T-cell (primary cell): ENCODE results near the gene TIMM10B. TPM values are rescaled to one million over a fixed set of nuclear protein-coding genes. Genes with fewer than 3 reads are reported as not detected.
"Not testable (repeated sequence)": the region's sequence is repeated elsewhere in the genome, so short reads cannot be mapped to it uniquely, and the experiment has no call there.

ENCODE experiments used
- ATAC-seq, 4 experiments: fragments of 200-7000 bp in 3 of 4; fragments of 150-1000 bp in 1 of 4; cut with Tn5 transposase; replicated peaks in 1 of 4; 1 replicate in 3 of 4; 2 replicates in 1 of 4; pipeline ENCODE4 v1.10.0; 2021; ENCODE audit warnings: moderate library complexity in 3 of 4, mild to moderate bottlenecking in 2 of 4, moderate number of reproducible peaks in 1 of 4
- CTCF ChIA-PET, 2 donors: fragments of 300-600 bp; sonication (Branson Sonifier 250); formaldehyde crosslinking; loops; one replicate each; lab custom pipeline; 2022; ENCODE audit warnings: antibody characterized with exemption in 2 of 2; lab: Charles Lee
- POLR2A ChIA-PET, 2 donors: fragments of 300-600 bp; sonication (Branson Sonifier 250); formaldehyde crosslinking; loops; one replicate each; lab custom pipeline; 2022; ENCODE audit warnings: antibody characterized with exemption in 2 of 2; lab: Charles Lee
- DNase-seq, 35 experiments: peaks; one replicate each; pipeline versions ENCODE4 v3.0.0 to v3.0.0-alpha.2; 2013 to 2023
- H3K27ac ChIP-seq: one replicate; pipeline ENCODE4 v1.5.1; 2013; ENCODE audit warnings: low read length
- H3K27me3 ChIP-seq, 2 experiments: replicated peaks in 1 of 2; 1 replicate in 1 of 2; 2 replicates in 1 of 2; pipeline versions ENCODE4 v1.6.1 to v1.7.0; 2013; ENCODE audit warnings: low read length in 1 of 2, mixed read lengths in 1 of 2; ENCODE audit not compliant: control insufficient read depth in 2 of 2, insufficient read depth in 2 of 2; ENCODE audit errors: extremely low read depth in 1 of 2
- H3K36me3 ChIP-seq, 2 donors: 1 replicate in 1 of 2; 2 replicates in 1 of 2; pipeline versions ENCODE4 v1.6.1 to v1.7.0; 2013; ENCODE audit warnings: low read length in 1 of 2; ENCODE audit not compliant: control insufficient read depth in 2 of 2, insufficient read depth in 1 of 2; ENCODE audit errors: extremely low read depth in 1 of 2
- H3K4me1 ChIP-seq, 2 experiments: 1 replicate in 1 of 2; 2 replicates in 1 of 2; pipeline versions ENCODE4 v1.6.1 to v1.7.0; 2013; ENCODE audit warnings: low read length in 2 of 2, mixed read lengths in 1 of 2; ENCODE audit not compliant: insufficient read depth in 2 of 2, control insufficient read depth in 1 of 2; ENCODE audit errors: extremely low read depth in 1 of 2
- H3K4me3 ChIP-seq, 2 donors: 1 replicate in 1 of 2; 2 replicates in 1 of 2; pipeline versions ENCODE4 v1.5.1 to v1.7.0; 2013; ENCODE audit warnings: mild to moderate bottlenecking in 2 of 2, low read length in 1 of 2, moderate library complexity in 1 of 2; ENCODE audit not compliant: control insufficient read depth in 1 of 2; ENCODE audit errors: extremely low read depth in 1 of 2
- H3K9me3 ChIP-seq: 2 replicates; pipeline ENCODE4 v1.7.0; 2013
- H3K27ac Mint-ChIP-seq, 2 donors: one replicate each; pipeline ENCODE4 v1.8.0; 2020 to 2021; ENCODE audit warnings: mild to moderate bottlenecking in 2 of 2, mixed read lengths in 2 of 2
- H3K27me3 Mint-ChIP-seq, 2 donors: one replicate each; pipeline ENCODE4 v1.8.0; 2021 to 2022; ENCODE audit warnings: mixed read lengths in 2 of 2
- H3K36me3 Mint-ChIP-seq: one replicate; pipeline ENCODE4 v1.8.0; 2021; ENCODE audit warnings: mixed read lengths
- H3K4me1 Mint-ChIP-seq, 3 donors: one replicate each; pipeline ENCODE4 v1.8.0; 2020 to 2022; ENCODE audit warnings: mixed read lengths in 3 of 3, mild to moderate bottlenecking in 1 of 3
- H3K4me3 Mint-ChIP-seq, 3 donors: one replicate each; pipeline ENCODE4 v1.8.0; 2020 to 2022; ENCODE audit warnings: mild to moderate bottlenecking in 3 of 3, mixed read lengths in 3 of 3, moderate library complexity in 3 of 3
- H3K9me3 Mint-ChIP-seq, 3 donors: one replicate each; pipeline ENCODE4 v1.8.0; 2020 to 2022; ENCODE audit warnings: mixed read lengths in 3 of 3
- WGBS: methylation state at CpG from one replicate; pipeline ENCODE4 v1.1.5; 2013; ENCODE audit warnings: missing lambda C conversion rate; ENCODE audit not compliant: insufficient coverage; 5-methylcytosine and 5-hydroxymethylcytosine counted together
- total RNA-seq, 35 experiments: library from RNA in 6 of 35; stranded (reverse) in 6 of 35; fragments of 120-200 nt in 1 of 35; gene quantifications; one replicate each; pipeline versions ENCODE4 v1.2.1 to v1.2.4 and lab custom pipeline; 2013 to 2026

The TIMM10B gene
- total RNA-seq, 5 donors from 2014 or later (not counting 1 experiment from before 2014, with no cell fraction given): 49.3 to 64.0 (median 57.6) TPM

DNA sequence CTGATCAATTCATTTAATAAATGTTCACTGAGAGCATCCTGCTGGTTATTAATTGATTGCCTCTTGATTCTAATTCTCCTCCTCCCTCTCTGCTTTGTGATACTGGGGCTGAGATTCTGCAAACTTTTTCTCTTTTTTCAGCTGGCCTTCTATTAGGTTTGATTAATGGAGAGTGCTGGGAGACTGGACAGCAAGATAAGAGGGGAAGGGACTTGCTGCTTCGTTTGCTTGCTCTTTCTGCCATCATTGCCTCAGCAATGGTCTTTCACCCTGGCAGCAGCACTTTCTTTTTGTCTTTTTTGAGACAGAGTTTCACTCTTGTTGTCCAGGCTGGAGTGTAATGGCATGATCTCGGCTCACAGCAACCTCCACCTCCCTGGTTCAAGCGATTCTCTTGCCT is 22.9 kb downstream of the TIMM10B start:
- Mint-ChIP-seq H3K9me3 (no peaks in the 10 kb centered on the region), H3K4me3 (no peak overlapping the region), H3K27me3 (no peaks in the 10 kb centered on the region), H3K36me3 (peaks cover 39% of the 10 kb centered on the region), H3K4me1 (peaks cover 0 to 3% (median 0%) of the 10 kb centered on the region in 3 donors), H3K27ac (no peak overlapping the region)
- Histone ChIP-seq H3K4me1 (no peaks in the 10 kb centered on the region), H3K4me3 (no peak overlapping the region), H3K27ac (no peak overlapping the region), H3K27me3 (no peaks in the 10 kb centered on the region), H3K9me3 (no peaks in the 10 kb centered on the region), H3K36me3 (peaks cover 3 to 29% of the 10 kb centered on the region in 2 donors)
- DNase-seq (no peak), ATAC-seq (no peak)
- POLR2A ChIA-PET: no interaction called here
- CTCF ChIA-PET: interaction anchor here (1.4 to 6.0 kb wide), 3 partner anchors 125 to 127 kb away, joined by 4 to 95 read pairs (median 10); no protein-coding TSS in a partner anchor
- 92% methylated on average over 2 of the region's 3 CpGs for WGBS

DNA sequence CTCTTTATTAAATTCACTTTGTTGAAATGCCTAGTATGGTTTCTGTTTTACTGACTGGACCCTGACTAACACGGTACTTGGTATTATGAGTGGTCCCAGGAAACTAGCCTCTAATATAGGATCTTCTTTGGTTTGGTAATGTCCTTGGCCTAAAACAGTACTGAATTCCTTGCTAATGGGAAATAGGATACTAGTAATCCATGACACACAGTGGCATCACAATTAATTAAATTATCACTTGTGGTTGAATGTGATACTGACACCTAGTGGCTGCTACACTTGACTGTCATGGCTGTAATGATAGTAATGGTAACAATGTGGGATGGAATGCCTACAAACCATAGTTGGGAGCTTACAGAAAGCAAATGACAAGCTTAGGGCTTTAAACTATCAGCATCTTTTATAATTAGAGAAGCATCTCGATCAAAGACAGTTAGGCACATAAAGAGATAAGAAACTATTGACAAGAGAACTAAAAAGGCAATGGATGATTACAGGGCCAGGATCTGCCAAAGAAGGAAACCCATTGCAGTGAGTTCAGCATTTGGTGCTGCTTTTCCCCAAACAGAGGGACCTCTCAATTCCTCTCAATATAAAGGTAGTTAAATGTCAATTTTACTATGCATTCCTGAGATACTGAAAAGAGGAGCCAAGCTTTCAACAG is 24.4 kb downstream of the TIMM10B start:
- Histone ChIP-seq H3K9me3 (no peaks in the 10 kb centered on the region), H3K4me3 (no peak overlapping the region), H3K27me3 (no peaks in the 10 kb centered on the region), H3K27ac (no peak overlapping the region), H3K36me3 (peaks cover 3 to 35% of the 10 kb centered on the region in 2 donors), H3K4me1 (no peaks in the 10 kb centered on the region)
- CTCF ChIA-PET: interaction anchor here (0.6 to 6.0 kb wide), 10 partner anchors 20 to 144 kb away, joined by 3 to 95 read pairs (median 4); partner anchors contain the start of gene APBB1 (in 1 of the 2)
- no CpG with 5 or more reads among the region's 2 CpGs for WGBS
- peak in 5 of 35 experiments; percentile 12 to 65 (median 17) for DNase-seq
- no peaks in the 10 kb centered on the region for H3K9me3 Mint-ChIP-seq
- ATAC-seq: peak in 2 of 4 experiments; percentile 36 to 61
- no peak overlapping the region for H3K4me3 Mint-ChIP-seq
- POLR2A ChIA-PET: interaction anchor here in 1 of 2 donors (0.5 kb wide), 2 partner anchors 15 to 149 kb away, joined by 3 to 4 read pairs; no protein-coding TSS in a partner anchor
- no peak overlapping the region for H3K27ac Mint-ChIP-seq
- H3K36me3 Mint-ChIP-seq: peaks cover 42% of the 10 kb centered on the region
- H3K27me3 Mint-ChIP-seq: no peaks in the 10 kb centered on the region
- peaks cover 0 to 3% (median 0%) of the 10 kb centered on the region in 3 donors for H3K4me1 Mint-ChIP-seq

DNA sequence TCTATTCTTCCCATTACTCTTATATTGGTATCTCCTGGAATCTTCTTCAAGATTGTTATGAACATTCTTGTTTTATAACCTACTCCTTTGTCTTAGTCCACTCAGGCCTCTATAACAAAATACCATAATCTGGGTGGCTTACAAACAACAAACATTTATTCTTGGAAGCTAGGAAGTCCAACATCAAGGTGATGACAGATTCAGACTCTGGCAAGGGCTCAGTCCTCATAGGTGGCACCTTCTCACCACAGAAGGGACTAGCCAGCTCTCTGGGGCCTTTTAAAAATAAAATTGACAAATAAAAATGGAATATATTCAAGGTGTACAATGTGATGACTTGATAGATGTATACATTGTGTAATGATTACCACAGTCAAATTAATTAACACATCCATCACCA is 35.6 kb downstream of the TIMM10B start:
- DNase-seq (no peak), ATAC-seq (no peak)
- Histone ChIP-seq H3K9me3 (no peaks in the 10 kb centered on the region), H3K4me1 (no peaks in the 10 kb centered on the region), H3K36me3 (peaks cover 10 to 34% of the 10 kb centered on the region in 2 donors), H3K4me3 (no peak overlapping the region), H3K27me3 (no peaks in the 10 kb centered on the region), H3K27ac (no peak overlapping the region)
- H3K27ac Mint-ChIP-seq: no peak overlapping the region
- H3K9me3 Mint-ChIP-seq: peaks cover 0 to 4% (median 0%) of the 10 kb centered on the region in 3 donors
- no peak overlapping the region for H3K4me3 Mint-ChIP-seq
- ChIA-PET POLR2A (no interaction called here), CTCF (interaction anchor here in 1 of 2 donors (0.5 to 0.7 kb wide), 2 partner anchors 172 to 1582 kb away, joined by 3 to 7 read pairs; no protein-coding TSS in a partner anchor)
- peaks cover 72% of the 10 kb centered on the region for H3K36me3 Mint-ChIP-seq
- no peaks in the 10 kb centered on the region for H3K27me3 Mint-ChIP-seq
- no peaks in the 10 kb centered on the region for H3K4me1 Mint-ChIP-seq

DNA sequence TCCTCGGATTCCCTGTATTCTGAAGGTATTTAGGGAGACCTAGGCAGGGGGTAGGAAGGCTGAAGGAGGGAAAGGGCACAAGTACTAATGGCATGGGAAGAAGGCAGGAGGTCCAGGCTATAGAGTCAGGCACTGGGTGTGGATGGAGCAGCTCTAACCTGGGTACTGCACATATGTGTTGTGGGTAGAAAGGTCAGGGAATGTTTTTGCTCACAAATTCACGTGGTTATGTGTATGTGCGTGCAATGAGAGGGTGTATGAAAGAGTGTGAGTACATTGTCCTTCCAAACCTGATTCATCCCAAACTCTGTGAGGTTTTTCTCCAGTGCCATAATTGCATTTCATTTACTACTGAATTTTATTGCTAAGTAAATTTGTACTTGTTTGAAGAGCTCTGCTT is 39.0 kb downstream of the TIMM10B start:
- peaks cover 0 to 14% (median 8%) of the 10 kb centered on the region in 3 donors for H3K4me1 Mint-ChIP-seq
- no peaks in the 10 kb centered on the region for H3K9me3 ChIP-seq
- peaks cover 72% of the 10 kb centered on the region for H3K36me3 Mint-ChIP-seq
- H3K27me3 Mint-ChIP-seq: no peaks in the 10 kb centered on the region
- no peaks in the 10 kb centered on the region for H3K9me3 Mint-ChIP-seq
- no peaks in the 10 kb centered on the region for H3K4me1 ChIP-seq
- DNase-seq (no peak), ATAC-seq (no peak)
- H3K27me3 ChIP-seq: no peaks in the 10 kb centered on the region
- no peak overlapping the region for H3K27ac ChIP-seq
- ChIA-PET POLR2A (no interaction called here), CTCF (no interaction called here)
- 100% methylated on average over 1 of the region's 3 CpGs for WGBS
- H3K36me3 ChIP-seq: peaks cover 4 to 20% of the 10 kb centered on the region in 2 donors
- H3K4me3 ChIP-seq: no peak overlapping the region
- H3K4me3 Mint-ChIP-seq: no peak overlapping the region
- no peak overlapping the region for H3K27ac Mint-ChIP-seq

DNA sequence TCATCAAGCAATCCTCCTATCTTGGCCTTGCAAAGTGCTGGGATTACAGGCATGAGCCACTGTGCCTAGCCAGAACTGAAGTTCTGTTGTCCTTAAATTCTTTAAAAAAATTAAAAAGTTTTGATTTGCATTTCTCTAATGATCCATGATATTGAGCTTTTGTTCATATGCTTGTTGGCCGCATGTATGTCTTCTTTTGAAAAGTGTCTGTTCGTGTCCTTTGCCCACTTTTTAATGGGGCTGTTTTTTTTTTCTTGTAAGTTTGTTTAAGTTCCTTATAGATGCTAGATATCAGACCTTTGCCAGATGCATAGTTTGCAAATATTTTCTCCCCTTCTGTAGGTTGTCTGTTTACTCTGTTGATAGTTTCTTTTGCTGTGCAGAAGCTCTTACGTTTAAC is 40.6 kb downstream of the TIMM10B start:
- H3K9me3 Mint-ChIP-seq, H3K27ac ChIP-seq, H3K27me3 ChIP-seq, H3K9me3 ChIP-seq, H3K4me3 ChIP-seq, POLR2A ChIA-PET, H3K27me3 Mint-ChIP-seq, H3K4me3 Mint-ChIP-seq, ATAC-seq, H3K4me1 ChIP-seq, DNase-seq, H3K27ac Mint-ChIP-seq: not testable (repeated sequence)
- Mint-ChIP-seq H3K4me1 (peaks cover 13 to 28% (median 24%) of the 10 kb centered on the region in 3 donors), H3K36me3 (peaks cover 60% of the 10 kb centered on the region)
- 100% methylated on average over 2 of the region's 3 CpGs for WGBS
- CTCF ChIA-PET: interaction anchor here (0.6 to 1.0 kb wide), 2 partner anchors 9 to 147 kb away, joined by 3 read pairs; no protein-coding TSS in a partner anchor
- peaks cover 4 to 16% of the 10 kb centered on the region in 2 donors for H3K36me3 ChIP-seq

DNA sequence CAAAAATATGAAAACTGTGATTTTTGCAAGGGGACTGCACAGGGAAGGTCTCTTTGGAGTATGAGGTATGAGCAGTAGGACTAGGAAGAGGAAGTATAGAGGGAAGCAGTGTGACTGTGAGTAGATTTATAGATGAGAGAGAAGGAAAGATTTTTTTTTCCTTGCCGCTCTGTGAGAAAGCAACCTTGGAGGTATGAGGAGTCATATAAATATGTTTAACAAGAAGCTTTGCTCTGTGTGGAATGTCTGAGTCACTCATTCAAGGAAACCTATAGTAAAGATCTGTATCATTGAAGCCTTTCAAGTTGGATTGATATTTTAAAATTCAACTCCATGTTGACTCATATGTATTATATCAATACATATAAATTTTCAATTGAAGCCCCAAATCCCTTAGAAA is 42.0 kb downstream of the TIMM10B start:
- no peaks in the 10 kb centered on the region for H3K9me3 Mint-ChIP-seq
- no peaks in the 10 kb centered on the region for H3K27me3 Mint-ChIP-seq
- peaks cover 49% of the 10 kb centered on the region for H3K36me3 Mint-ChIP-seq
- no peak overlapping the region for H3K4me3 ChIP-seq
- H3K4me1 ChIP-seq: peaks cover 3 to 8% of the 10 kb centered on the region in 2 experiments
- no peaks in the 10 kb centered on the region for H3K9me3 ChIP-seq
- DNase-seq (no peak), ATAC-seq (no peak)
- H3K36me3 ChIP-seq: peaks cover 4 to 16% of the 10 kb centered on the region in 2 donors
- no peak overlapping the region for H3K27ac ChIP-seq
- no peak overlapping the region for H3K4me3 Mint-ChIP-seq
- H3K4me1 Mint-ChIP-seq: peaks cover 19 to 29% (median 28%) of the 10 kb centered on the region in 3 donors
- no peaks in the 10 kb centered on the region for H3K27me3 ChIP-seq
- no peak overlapping the region for H3K27ac Mint-ChIP-seq
- ChIA-PET POLR2A (interaction anchor here in 1 of 2 donors (1.0 kb wide), 1 partner anchor 1461 kb away, joined by 3 read pairs; no protein-coding TSS in a partner anchor), CTCF (interaction anchor here (0.6 kb wide), 2 partner anchors 16 to 146 kb away, joined by 3 read pairs; no protein-coding TSS in a partner anchor)
- WGBS: no CpG with 5 or more reads among the region's 1 CpG
